Upper lobe of left lung (tissue), 4 donors: ENCODE results near the gene SCFD2.
"Not testable (repeated sequence)": the region's sequence is repeated elsewhere in the genome, so short reads cannot be mapped to it uniquely, and the experiment has no call there.

Source experiments
- CTCF ChIP-seq, 6 experiments: fragments of 450-650 bp in 4 of 6; fragments of 200-600 bp in 2 of 6; sonication (generic) in 2 of 6; IDR thresholded peaks; one replicate each; pipeline ENCODE4 v1.5.1; 2016 to 2019; ENCODE audit warnings: antibody characterized with exemption in 6 of 6
- POLR2AphosphoS5 ChIP-seq, 2 donors: sonication (generic); formaldehyde crosslinking; IDR thresholded peaks; one replicate each; pipeline ENCODE4 v1.5.1; 2017; ENCODE audit warnings: antibody characterized with exemption in 2 of 2

- not testable (repeated sequence) for TF ChIP-seq POLR2AphosphoS5, CTCF (IDR thresholded peaks at IDR 0.05)
Measured at GRCh38 chr4:53032908-53033307, 333.0 kb downstream of the SCFD2 start.
